Upper lobe of left lung (tissue), 4 donors: ENCODE results near the gene SCN8A.

ENCODE experiments used
- CTCF ChIP-seq, 6 experiments: fragments of 450-650 bp in 4 of 6; fragments of 200-600 bp in 2 of 6; sonication (generic) in 2 of 6; IDR thresholded peaks; one replicate each; pipeline ENCODE4 v1.5.1; 2016 to 2019; ENCODE audit warnings: antibody characterized with exemption in 6 of 6
- POLR2A ChIP-seq, 4 donors: fragments of 450-650 bp; IDR thresholded peaks; one replicate each; pipeline ENCODE4 v1.5.1; 2016 to 2017; ENCODE audit warnings: antibody characterized with exemption in 4 of 4, mild to moderate bottlenecking in 2 of 4

DNA sequence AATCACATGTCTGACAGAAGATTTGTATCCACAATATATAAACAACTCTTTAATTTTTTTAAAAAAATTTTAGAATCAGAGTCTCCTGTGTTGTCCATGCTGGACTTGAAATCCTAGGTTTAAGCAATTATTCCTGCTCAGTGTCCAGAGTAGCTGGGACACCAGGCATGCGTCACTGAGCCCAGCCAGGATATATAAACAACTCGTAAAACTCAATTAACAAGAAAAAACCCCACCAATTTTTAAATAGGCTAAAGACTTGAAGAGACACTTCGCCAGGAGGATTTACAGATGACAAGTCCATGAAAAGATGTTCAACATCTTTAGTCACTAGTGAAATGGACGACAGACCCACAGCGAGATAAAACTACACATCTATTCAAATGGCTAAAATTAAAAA, 2.0 kb upstream of the SCN8A start:
- TF ChIP-seq POLR2A (IDR thresholded peaks at IDR 0.05) (no peak), CTCF (IDR thresholded peaks at IDR 0.05) (no peak)
